ENCODE results near the gene RPP30.

The RPP30 gene

DNA sequence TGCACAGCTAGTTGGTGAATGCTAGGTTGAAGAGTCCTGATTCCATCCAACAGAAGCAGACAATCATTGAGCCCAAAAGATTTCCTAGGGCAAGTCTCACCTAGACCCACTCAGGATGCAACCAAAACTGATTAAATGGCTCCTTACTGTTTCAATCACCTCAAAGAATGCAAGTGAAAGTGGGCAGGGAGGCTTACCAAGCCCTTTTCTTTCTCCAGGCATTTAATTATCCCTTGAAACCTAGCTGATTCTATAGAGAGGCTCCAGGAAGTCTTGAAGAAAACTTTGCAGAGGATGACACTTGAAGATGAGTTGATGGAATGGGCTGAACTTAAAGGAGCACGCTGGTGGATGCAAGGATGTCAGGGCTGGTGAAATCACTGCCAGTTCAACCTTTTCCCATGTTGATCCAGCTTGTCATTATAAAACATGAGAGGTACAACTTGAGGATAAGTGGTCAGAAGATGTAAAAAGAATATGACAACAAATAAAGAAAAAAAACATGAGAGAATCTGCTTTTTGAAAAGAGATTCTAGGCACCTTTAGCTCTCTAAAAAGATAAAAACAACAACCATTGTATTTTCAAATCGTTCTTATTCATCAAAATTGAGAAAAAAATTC is 51.4 kb downstream of the RPP30 start:
- Histone ChIP-seq H3K9me3 (ENCODE audit: control insufficient read depth, low read length) (no peaks in the 10 kb centered on the region), H2BK12ac (ENCODE audit: low read length in 2 of 2) (no peak overlapping the region), H3K4ac (ENCODE audit: low read depth in 1 of 2, low read length in 2 of 2) (peak overlapping the region in 1 of 2 experiments; percentile 7), H3K27me3 (ENCODE audit: control insufficient read depth in 1 of 2, insufficient read depth in 1 of 2, low read length in 2 of 2) (no peaks in the 10 kb centered on the region), H4K91ac (ENCODE audit: low read length) (no peak overlapping the region), H4K8ac (ENCODE audit: low read length) (no peak overlapping the region), H3K9ac (ENCODE audit: low read length) (no peak overlapping the region), H3K14ac (ENCODE audit: low read length in 2 of 2) (no peak overlapping the region), H3K4me3 (ENCODE audit: insufficient read depth in 1 of 2, low read depth in 1 of 2, low read length in 2 of 2) (no peak overlapping the region), H2BK5ac (ENCODE audit: low read depth, low read length, poor library complexity, severe bottlenecking) (no peak overlapping the region), H2AFZ (ENCODE audit: low read depth, low read length) (no peak overlapping the region), H2BK15ac (ENCODE audit: low read depth, poor library complexity, severe bottlenecking) (no peak overlapping the region), H2AK5ac (ENCODE audit: low read length, severe bottlenecking) (no peak overlapping the region), H3K36me3 (ENCODE audit: control insufficient read depth in 1 of 2, insufficient read depth in 2 of 2, low read depth in 1 of 2, low read length in 2 of 2) (no peaks in the 10 kb centered on the region), H3K79me1 (replicated peaks; ENCODE audit: low read length, poor library complexity, severe bottlenecking) (peaks cover 1% of the 10 kb centered on the region), H3K27ac (ENCODE audit: low read length, poor library complexity, severe bottlenecking) (no peak overlapping the region), H3K4me2 (ENCODE audit: low read length, poor library complexity, severe bottlenecking) (no peak overlapping the region), H3K4me1 (ENCODE audit: control insufficient read depth, insufficient read depth, low read depth, low read length) (peaks cover 5% of the 10 kb centered on the region), H3K23ac (ENCODE audit: low read length in 2 of 2) (no peak overlapping the region), H2BK120ac (ENCODE audit: low read depth, low read length) (no peak overlapping the region), H3K18ac (ENCODE audit: low read depth in 1 of 2, low read length in 2 of 2) (peak overlapping the region in 1 of 2 experiments; percentile 60)
- WGBS: 82% methylated on average over 2 of the region's 2 CpGs
- DNase-seq: no peak

DNA sequence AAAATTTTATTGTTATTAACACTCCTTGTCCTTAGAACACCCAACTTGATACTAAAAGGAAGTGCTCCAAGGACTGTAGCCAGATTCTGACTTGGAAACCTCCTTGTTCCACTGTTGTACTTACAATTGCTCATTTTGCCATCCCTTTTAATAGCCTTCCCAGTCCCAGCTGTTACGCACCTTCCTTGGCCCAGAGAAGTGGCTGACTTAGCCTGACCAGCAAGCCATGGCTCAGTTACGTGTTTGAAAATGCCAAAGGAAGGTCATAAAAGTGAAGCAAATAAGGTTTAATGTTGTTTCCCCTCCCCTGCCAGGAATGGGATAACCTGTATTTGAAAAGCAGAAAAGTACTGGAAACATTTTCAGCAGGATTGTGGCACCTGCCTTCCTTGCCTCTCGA is 52.8 kb downstream of the RPP30 start:
- H2BK5ac ChIP-seq (ENCODE audit: low read depth, low read length, poor library complexity, severe bottlenecking): no peak overlapping the region
- WGBS: 94% methylated on average over 3 of the region's 3 CpGs

DNA sequence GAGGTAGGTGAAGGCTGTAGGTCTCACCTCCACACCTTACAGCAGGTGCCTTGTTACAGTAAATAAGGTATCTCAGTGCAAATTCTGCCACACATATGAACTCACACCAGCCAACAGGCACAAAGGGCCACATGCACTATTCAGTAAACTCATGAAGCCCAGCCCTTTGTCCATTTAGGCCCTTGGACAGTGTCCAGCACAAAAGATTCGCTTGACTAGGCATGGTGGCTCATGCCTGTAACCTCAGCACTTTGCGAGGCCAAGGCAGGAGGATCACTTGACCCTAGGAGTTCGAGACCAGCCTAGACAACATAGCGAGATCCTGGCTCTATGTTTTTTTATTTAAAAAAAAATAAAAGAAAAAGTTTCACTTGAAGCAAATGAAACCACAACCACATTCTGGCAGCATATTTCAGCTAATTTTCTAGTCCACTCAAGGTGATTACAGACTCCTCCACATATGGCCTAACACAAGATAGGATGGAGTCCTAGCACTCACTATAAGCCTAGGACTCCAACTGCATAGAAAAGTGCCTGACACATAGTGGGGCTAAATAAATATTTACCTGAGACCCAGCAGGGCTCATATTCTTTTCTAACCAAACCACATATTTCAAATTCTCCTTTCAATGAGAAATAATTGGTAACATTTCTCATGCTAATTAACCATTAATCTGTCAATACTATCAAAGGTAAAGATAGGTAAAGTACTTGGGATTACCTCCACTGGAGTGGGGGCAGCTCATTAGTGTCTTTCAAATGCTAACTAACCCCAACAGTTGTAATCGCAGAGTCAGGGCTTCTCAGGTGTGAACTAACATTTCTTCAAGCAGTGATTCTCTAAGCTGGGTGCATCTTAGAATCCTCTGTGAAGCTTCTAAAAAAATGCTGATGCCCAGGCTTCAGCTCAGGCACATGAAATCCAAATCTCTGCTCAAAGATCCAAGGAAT is 53.6 kb downstream of the RPP30 start:
- H3K27ac ChIP-seq (ENCODE audit: low read length, poor library complexity, severe bottlenecking): no peak overlapping the region
- peak overlapping the region in 1 of 2 experiments; percentile 58 for H3K18ac ChIP-seq (ENCODE audit: low read depth in 1 of 2, low read length in 2 of 2)
- H3K4ac ChIP-seq (ENCODE audit: low read depth in 1 of 2, low read length in 2 of 2): no peak overlapping the region
- H3K4me1 ChIP-seq (ENCODE audit: control insufficient read depth, insufficient read depth, low read depth, low read length): peaks cover 8% of the 10 kb centered on the region
- H3K4me3 ChIP-seq (ENCODE audit: insufficient read depth in 1 of 2, low read depth in 1 of 2, low read length in 2 of 2): no peak overlapping the region
- no peak overlapping the region for H3K14ac ChIP-seq (ENCODE audit: low read length in 2 of 2)
- no peak for DNase-seq
- WGBS: 82% methylated on average over 3 of the region's 5 CpGs
- no peak overlapping the region for H3K9ac ChIP-seq (ENCODE audit: low read length)
- no peak overlapping the region for H3K4me2 ChIP-seq (ENCODE audit: low read length, poor library complexity, severe bottlenecking)
- no peak overlapping the region for H3K23ac ChIP-seq (ENCODE audit: low read length in 2 of 2)
- peak overlapping the region; percentile 29 for H4K91ac ChIP-seq (ENCODE audit: low read length)
- peak overlapping the region in 1 of 2 experiments; percentile 33 for H2BK12ac ChIP-seq (ENCODE audit: low read length in 2 of 2)
- H3K79me1 ChIP-seq (replicated peaks; ENCODE audit: low read length, poor library complexity, severe bottlenecking): no peaks in the 10 kb centered on the region
- peak overlapping the region; percentile 32 for H2AK5ac ChIP-seq (ENCODE audit: low read length, severe bottlenecking)
- H3K27me3 ChIP-seq (ENCODE audit: control insufficient read depth in 1 of 2, insufficient read depth in 1 of 2, low read length in 2 of 2): no peaks in the 10 kb centered on the region
- peak overlapping the region; percentile 5 for H4K8ac ChIP-seq (ENCODE audit: low read length)
- no peaks in the 10 kb centered on the region for H3K9me3 ChIP-seq (ENCODE audit: control insufficient read depth, low read length)
- H2BK120ac ChIP-seq (ENCODE audit: low read depth, low read length): no peak overlapping the region
- H2BK5ac ChIP-seq (ENCODE audit: low read depth, low read length, poor library complexity, severe bottlenecking): no peak overlapping the region
- no peak overlapping the region for H2AFZ ChIP-seq (ENCODE audit: low read depth, low read length)
- H3K36me3 ChIP-seq (ENCODE audit: control insufficient read depth in 1 of 2, insufficient read depth in 2 of 2, low read depth in 1 of 2, low read length in 2 of 2): no peaks in the 10 kb centered on the region
- no peak overlapping the region for H2BK15ac ChIP-seq (ENCODE audit: low read depth, poor library complexity, severe bottlenecking)

More for the DNA sequence above, 52.8 kb downstream of the RPP30 start:
- DNase-seq: no peak
- Histone ChIP-seq H3K23ac (ENCODE audit: low read length in 2 of 2) (no peak overlapping the region), H4K91ac (ENCODE audit: low read length) (no peak overlapping the region), H4K8ac (ENCODE audit: low read length) (no peak overlapping the region), H2BK15ac (ENCODE audit: low read depth, poor library complexity, severe bottlenecking) (no peak overlapping the region), H2BK120ac (ENCODE audit: low read depth, low read length) (no peak overlapping the region), H2BK12ac (ENCODE audit: low read length in 2 of 2) (peak overlapping the region in 1 of 2 experiments; percentile 93), H2AK5ac (ENCODE audit: low read length, severe bottlenecking) (peak overlapping the region; percentile 47), H2AFZ (ENCODE audit: low read depth, low read length) (no peak overlapping the region), H3K4me2 (ENCODE audit: low read length, poor library complexity, severe bottlenecking) (no peak overlapping the region), H3K36me3 (ENCODE audit: control insufficient read depth in 1 of 2, insufficient read depth in 2 of 2, low read depth in 1 of 2, low read length in 2 of 2) (no peaks in the 10 kb centered on the region), H3K9me3 (ENCODE audit: control insufficient read depth, low read length) (no peaks in the 10 kb centered on the region), H3K18ac (ENCODE audit: low read depth in 1 of 2, low read length in 2 of 2) (peak overlapping the region in 1 of 2 experiments; percentile 60), H3K27ac (ENCODE audit: low read length, poor library complexity, severe bottlenecking) (no peak overlapping the region), H3K4ac (ENCODE audit: low read depth in 1 of 2, low read length in 2 of 2) (no peak overlapping the region), H3K79me1 (replicated peaks; ENCODE audit: low read length, poor library complexity, severe bottlenecking) (peaks cover 1% of the 10 kb centered on the region), H3K4me1 (ENCODE audit: control insufficient read depth, insufficient read depth, low read depth, low read length) (peaks cover 8% of the 10 kb centered on the region), H3K27me3 (ENCODE audit: control insufficient read depth in 1 of 2, insufficient read depth in 1 of 2, low read length in 2 of 2) (no peaks in the 10 kb centered on the region), H3K14ac (ENCODE audit: low read length in 2 of 2) (no peak overlapping the region), H3K9ac (ENCODE audit: low read length) (no peak overlapping the region), H3K4me3 (ENCODE audit: insufficient read depth in 1 of 2, low read depth in 1 of 2, low read length in 2 of 2) (no peak overlapping the region)

DNA sequence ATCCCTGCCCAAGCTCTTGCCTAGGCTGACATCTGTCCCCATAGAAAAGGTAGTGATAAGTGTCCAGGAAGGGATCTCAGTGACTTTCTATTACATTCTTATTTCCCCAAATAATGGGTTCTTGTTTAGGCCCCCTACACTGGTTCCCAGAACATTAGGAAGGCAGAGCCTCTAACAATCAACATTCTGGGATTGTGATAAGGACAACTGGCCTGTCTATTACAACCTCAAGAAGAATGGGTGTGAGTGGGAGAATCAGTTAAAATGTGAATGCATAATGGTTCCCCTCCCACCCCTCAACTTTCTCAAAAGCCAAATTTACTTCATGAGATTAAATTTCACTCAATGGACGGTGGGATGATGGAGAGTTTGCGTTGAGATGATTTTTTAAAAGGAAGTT is 55.5 kb downstream of the RPP30 start:
- Histone ChIP-seq H3K4me1 (ENCODE audit: control insufficient read depth, insufficient read depth, low read depth, low read length) (peaks cover 15% of the 10 kb centered on the region), H3K23ac (ENCODE audit: low read length in 2 of 2) (no peak overlapping the region), H3K14ac (ENCODE audit: low read length in 2 of 2) (no peak overlapping the region), H3K4me2 (ENCODE audit: low read length, poor library complexity, severe bottlenecking) (no peak overlapping the region), H3K4ac (ENCODE audit: low read depth in 1 of 2, low read length in 2 of 2) (no peak overlapping the region), H2BK15ac (ENCODE audit: low read depth, poor library complexity, severe bottlenecking) (no peak overlapping the region), H3K27me3 (ENCODE audit: control insufficient read depth in 1 of 2, insufficient read depth in 1 of 2, low read length in 2 of 2) (no peaks in the 10 kb centered on the region), H2BK12ac (ENCODE audit: low read length in 2 of 2) (peak overlapping the region in 1 of 2 experiments; percentile 18), H4K8ac (ENCODE audit: low read length) (no peak overlapping the region), H3K36me3 (ENCODE audit: control insufficient read depth in 1 of 2, insufficient read depth in 2 of 2, low read depth in 1 of 2, low read length in 2 of 2) (no peaks in the 10 kb centered on the region), H2BK5ac (ENCODE audit: low read depth, low read length, poor library complexity, severe bottlenecking) (no peak overlapping the region), H3K18ac (ENCODE audit: low read depth in 1 of 2, low read length in 2 of 2) (no peak overlapping the region), H2AFZ (ENCODE audit: low read depth, low read length) (no peak overlapping the region), H2AK5ac (ENCODE audit: low read length, severe bottlenecking) (no peak overlapping the region), H3K9ac (ENCODE audit: low read length) (no peak overlapping the region), H3K27ac (ENCODE audit: low read length, poor library complexity, severe bottlenecking) (no peak overlapping the region), H3K9me3 (ENCODE audit: control insufficient read depth, low read length) (no peaks in the 10 kb centered on the region), H4K91ac (ENCODE audit: low read length) (no peak overlapping the region), H3K4me3 (ENCODE audit: insufficient read depth in 1 of 2, low read depth in 1 of 2, low read length in 2 of 2) (no peak overlapping the region), H2BK120ac (ENCODE audit: low read depth, low read length) (no peak overlapping the region), H3K79me1 (replicated peaks; ENCODE audit: low read length, poor library complexity, severe bottlenecking) (no peaks in the 10 kb centered on the region)
- no peak for DNase-seq
- WGBS: no CpG with 5 or more reads among the region's 2 CpGs

Measured in mesenchymal stem cell (in vitro differentiated cells and primary cell).